ENCODE results near the gene SMAD5. TPM values are rescaled to one million over a fixed set of nuclear protein-coding genes. Genes with fewer than 3 reads are reported as not detected.

Gene SMAD5
- total RNA-seq, 1 donor = 16.5 TPM

GRCh38 chr5:136157514-136157913 lies 24.9 kb downstream of the SMAD5 start:
- Histone ChIP-seq H3K4me3 (ENCODE audit: low read length) (no peak overlapping the region), H3K9me3 (ENCODE audit: low read depth, low read length) (no peaks in the 10 kb centered on the region), H3K27me3 (ENCODE audit: insufficient read depth, low read length) (no peaks in the 10 kb centered on the region), H3K4me1 (ENCODE audit: insufficient read depth, low read length) (no peaks in the 10 kb centered on the region)

- H3K27me3 ChIP-seq (ENCODE audit: insufficient read depth, low read length) = no peaks in the 10 kb centered on the region
- H3K9me3 ChIP-seq (ENCODE audit: low read depth, low read length) = no peaks in the 10 kb centered on the region
- no peaks in the 10 kb centered on the region for H3K4me1 ChIP-seq (ENCODE audit: insufficient read depth, low read length)
- no peak overlapping the region for H3K4me3 ChIP-seq (ENCODE audit: low read length)
Observed at GRCh38 chr5:136159457-136159856, 26.8 kb downstream of the SMAD5 start.

DNA sequence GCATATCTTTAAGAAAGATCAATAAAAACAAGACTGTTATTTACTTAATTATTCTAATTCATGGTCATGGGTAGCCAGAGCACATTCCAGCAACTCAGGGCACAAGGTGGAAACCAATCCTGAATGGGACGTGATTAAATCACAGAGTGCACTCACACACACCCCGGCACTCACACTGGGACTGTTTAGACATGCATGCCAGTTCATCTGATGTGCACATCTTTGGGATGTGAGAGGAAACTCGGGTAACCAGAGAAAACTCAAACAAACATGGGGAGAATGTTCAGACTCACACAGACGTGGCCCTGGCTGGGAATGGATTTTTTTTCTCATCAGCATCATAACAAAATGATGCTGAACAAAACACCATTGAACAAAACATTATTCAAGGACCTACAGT lies 29.4 kb downstream of the SMAD5 start:
- Histone ChIP-seq H3K4me1 (ENCODE audit: insufficient read depth, low read length) (no peaks in the 10 kb centered on the region), H3K9me3 (ENCODE audit: low read depth, low read length) (no peaks in the 10 kb centered on the region), H3K4me3 (ENCODE audit: low read length) (no peak overlapping the region), H3K27me3 (ENCODE audit: insufficient read depth, low read length) (no peaks in the 10 kb centered on the region)

GRCh38 chr5:136164226-136164625 lies 31.6 kb downstream of the SMAD5 start:
- H3K9me3 ChIP-seq (ENCODE audit: low read depth, low read length) = no peaks in the 10 kb centered on the region
- H3K27me3 ChIP-seq (ENCODE audit: insufficient read depth, low read length) = no peaks in the 10 kb centered on the region
- H3K4me3 ChIP-seq (ENCODE audit: low read length) = no peak overlapping the region
- H3K4me1 ChIP-seq (ENCODE audit: insufficient read depth, low read length) = no peaks in the 10 kb centered on the region

DNA sequence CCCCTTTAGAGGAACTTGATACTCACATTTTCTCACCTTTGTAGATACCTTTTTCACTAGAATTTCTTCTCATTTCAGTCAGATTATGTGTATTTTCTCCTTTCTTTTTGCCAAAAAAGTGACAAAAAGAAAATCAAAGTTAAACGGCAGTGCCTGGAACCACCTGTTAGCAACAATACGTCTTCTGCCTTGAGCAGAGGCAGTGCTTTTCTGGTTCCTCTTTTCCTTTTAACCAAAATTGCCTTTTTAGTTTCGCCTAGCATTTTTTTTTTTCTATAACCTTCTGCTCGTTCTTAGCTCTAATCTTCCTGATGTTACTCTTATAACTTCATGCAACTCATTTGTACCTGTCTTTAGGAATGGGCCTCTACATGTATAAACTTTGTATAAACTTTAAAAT lies 34.3 kb downstream of the SMAD5 start:
- Histone ChIP-seq H3K9me3 (ENCODE audit: low read depth, low read length) (no peaks in the 10 kb centered on the region), H3K27me3 (ENCODE audit: insufficient read depth, low read length) (no peaks in the 10 kb centered on the region), H3K4me1 (ENCODE audit: insufficient read depth, low read length) (no peaks in the 10 kb centered on the region), H3K4me3 (ENCODE audit: low read length) (no peak overlapping the region)

- Histone ChIP-seq H3K27me3 (ENCODE audit: insufficient read depth, low read length) (no peaks in the 10 kb centered on the region), H3K4me1 (ENCODE audit: insufficient read depth, low read length) (no peaks in the 10 kb centered on the region), H3K9me3 (ENCODE audit: low read depth, low read length) (no peaks in the 10 kb centered on the region), H3K4me3 (ENCODE audit: low read length) (no peak overlapping the region)
Observed at GRCh38 chr5:136169218-136169617, 36.6 kb downstream of the SMAD5 start.

DNA sequence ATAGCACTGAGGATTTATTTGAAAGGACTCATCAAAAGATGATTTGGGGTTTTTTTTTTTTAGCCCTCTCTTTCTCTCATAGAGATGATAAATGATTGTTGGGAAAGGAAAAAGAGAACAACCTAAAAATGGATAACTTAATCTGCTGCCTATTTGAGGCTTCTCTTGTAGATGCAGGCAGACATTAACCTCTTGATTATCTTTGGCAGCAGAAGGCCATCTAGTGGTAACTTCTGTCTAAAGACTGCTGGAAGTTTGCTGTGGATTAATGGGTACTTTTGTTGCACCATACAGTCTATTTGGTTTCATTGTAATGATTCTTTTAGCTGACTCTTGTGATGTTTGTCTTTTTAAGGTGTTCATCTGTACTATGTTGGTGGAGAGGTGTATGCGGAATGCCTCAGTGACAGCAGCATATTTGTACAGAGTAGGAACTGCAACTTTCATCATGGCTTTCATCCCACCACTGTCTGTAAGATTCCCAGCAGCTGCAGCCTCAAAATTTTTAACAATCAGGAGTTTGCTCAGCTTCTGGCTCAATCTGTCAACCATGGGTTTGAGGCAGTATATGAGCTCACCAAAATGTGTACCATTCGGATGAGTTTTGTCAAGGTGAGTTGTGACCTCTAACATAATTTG lies 41.5 kb downstream of the SMAD5 start:
- H3K4me1 ChIP-seq (ENCODE audit: insufficient read depth, low read length) = no peaks in the 10 kb centered on the region
- no peaks in the 10 kb centered on the region for H3K27me3 ChIP-seq (ENCODE audit: insufficient read depth, low read length)
- no peak overlapping the region for H3K4me3 ChIP-seq (ENCODE audit: low read length)
- H3K9me3 ChIP-seq (ENCODE audit: low read depth, low read length) = no peaks in the 10 kb centered on the region

DNA sequence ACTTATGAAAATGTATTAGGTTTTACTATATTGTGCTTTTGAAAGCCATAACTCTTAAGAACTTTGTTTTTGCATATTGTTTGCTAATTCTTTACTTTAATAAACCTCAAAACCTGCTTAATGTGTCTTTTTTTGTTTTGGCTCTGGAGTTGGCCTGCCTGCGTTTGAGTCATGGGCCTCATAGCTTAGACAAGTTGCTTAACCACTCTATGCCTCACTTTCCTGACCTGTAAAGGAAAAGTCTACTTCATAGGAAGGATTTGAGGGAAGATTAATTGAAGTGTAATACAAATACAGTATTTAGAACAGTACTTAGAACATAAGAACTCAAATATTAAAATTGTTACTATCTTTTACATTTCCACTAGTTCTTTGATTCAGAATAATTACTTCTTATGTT lies 50.0 kb downstream of the SMAD5 start:
- H3K4me1 ChIP-seq (ENCODE audit: insufficient read depth, low read length) = no peaks in the 10 kb centered on the region
- H3K4me3 ChIP-seq (ENCODE audit: low read length) = no peak overlapping the region
- no peaks in the 10 kb centered on the region for H3K9me3 ChIP-seq (ENCODE audit: low read depth, low read length)
- H3K27me3 ChIP-seq (ENCODE audit: insufficient read depth, low read length) = no peaks in the 10 kb centered on the region

DNA sequence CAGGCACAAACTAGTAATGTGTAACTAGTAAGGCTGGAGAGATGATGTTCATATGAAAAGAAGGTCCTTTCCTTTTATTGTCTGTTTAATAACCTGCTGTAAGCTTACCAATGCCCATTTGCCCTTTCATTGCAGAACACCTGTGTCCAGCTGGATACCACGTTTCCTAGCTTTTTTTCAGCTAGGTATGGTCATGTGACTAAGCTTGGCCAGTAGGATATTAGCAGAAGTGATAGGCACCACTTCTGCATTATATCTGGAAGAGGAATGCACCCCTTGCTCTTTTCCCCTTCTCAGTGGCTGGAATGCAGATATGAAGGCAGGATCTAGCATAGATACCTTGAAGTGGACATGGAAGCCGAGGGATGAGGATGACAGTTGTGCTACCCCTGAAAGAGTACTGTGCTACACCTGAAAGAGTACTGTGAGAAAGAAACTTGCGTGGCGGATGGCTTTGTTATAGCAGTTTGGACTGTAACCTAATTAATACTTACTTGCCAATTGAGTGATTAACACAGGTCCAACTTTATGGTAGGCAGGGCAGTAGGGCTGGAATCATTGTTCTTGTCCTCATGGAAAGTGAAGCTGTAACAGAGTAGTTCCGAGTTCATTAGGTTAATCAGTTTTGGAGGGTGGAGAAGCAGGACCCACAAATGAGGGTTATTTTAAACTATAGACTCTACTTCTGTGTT lies 53.5 kb downstream of the SMAD5 start:
- Histone ChIP-seq H3K4me3 (ENCODE audit: low read length) (no peak overlapping the region), H3K9me3 (ENCODE audit: low read depth, low read length) (no peaks in the 10 kb centered on the region), H3K4me1 (ENCODE audit: insufficient read depth, low read length) (no peaks in the 10 kb centered on the region), H3K27me3 (ENCODE audit: insufficient read depth, low read length) (peaks cover 12% of the 10 kb centered on the region)

GRCh38 chr5:136186796-136187195 lies 54.2 kb downstream of the SMAD5 start:
- no peaks in the 10 kb centered on the region for H3K4me1 ChIP-seq (ENCODE audit: insufficient read depth, low read length)
- no peaks in the 10 kb centered on the region for H3K9me3 ChIP-seq (ENCODE audit: low read depth, low read length)
- H3K4me3 ChIP-seq (ENCODE audit: low read length) = no peak overlapping the region
- peaks cover 18% of the 10 kb centered on the region for H3K27me3 ChIP-seq (ENCODE audit: insufficient read depth, low read length)

DNA sequence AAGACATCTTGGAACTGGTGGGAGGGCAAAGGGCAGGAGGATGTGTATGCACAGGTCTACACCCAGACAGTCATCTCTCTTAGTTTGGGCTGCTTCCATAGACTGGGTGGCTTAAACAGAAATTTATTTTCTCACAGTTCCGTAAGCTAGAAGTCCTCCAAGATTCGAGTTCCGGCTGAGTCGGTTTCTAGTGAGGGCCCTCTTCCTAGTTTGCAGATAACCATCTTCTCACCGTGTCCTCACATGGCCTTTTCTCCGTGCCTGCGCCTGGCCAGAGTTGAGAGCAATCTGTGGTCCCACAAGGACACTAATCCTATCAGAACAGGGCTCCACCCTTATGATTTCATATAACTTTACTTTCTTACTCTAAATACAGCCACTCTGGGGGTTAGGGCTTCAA lies 56.2 kb downstream of the SMAD5 start:
- Histone ChIP-seq H3K4me1 (ENCODE audit: insufficient read depth, low read length) (no peaks in the 10 kb centered on the region), H3K27me3 (ENCODE audit: insufficient read depth, low read length) (peaks cover 33% of the 10 kb centered on the region), H3K4me3 (ENCODE audit: low read length) (no peak overlapping the region), H3K9me3 (ENCODE audit: low read depth, low read length) (no peaks in the 10 kb centered on the region)

GRCh38 chr5:136190091-136190720 lies 57.6 kb downstream of the SMAD5 start:
- Histone ChIP-seq H3K27me3 (ENCODE audit: insufficient read depth, low read length) (peaks cover 41% of the 10 kb centered on the region), H3K4me1 (ENCODE audit: insufficient read depth, low read length) (no peaks in the 10 kb centered on the region), H3K4me3 (ENCODE audit: low read length) (no peak overlapping the region), H3K9me3 (ENCODE audit: low read depth, low read length) (no peaks in the 10 kb centered on the region)

DNA sequence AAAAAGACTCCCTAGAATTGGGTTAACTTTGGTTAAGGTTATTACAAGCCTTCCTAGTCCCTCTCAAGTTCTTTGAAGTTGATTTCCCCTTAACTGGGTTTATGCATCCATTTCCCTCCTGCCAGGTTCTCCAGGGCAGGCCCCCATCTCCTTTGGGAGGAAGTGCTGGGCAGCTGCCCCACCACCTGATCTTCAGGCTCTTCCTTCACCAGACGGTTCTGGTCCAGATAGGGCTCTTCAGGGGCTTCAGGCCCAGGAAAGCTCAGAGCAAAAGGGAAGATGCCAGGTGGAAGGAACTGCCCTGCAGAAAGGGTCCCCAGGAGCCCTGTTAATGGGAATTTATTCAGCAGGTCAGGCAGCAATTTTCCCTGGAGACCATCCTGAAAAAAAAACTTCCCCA lies 58.3 kb downstream of the SMAD5 start:
- H3K27me3 ChIP-seq (ENCODE audit: insufficient read depth, low read length) = peaks cover 41% of the 10 kb centered on the region
- no peaks in the 10 kb centered on the region for H3K9me3 ChIP-seq (ENCODE audit: low read depth, low read length)

GRCh38 chr5:136191304-136192014 lies 58.8 kb downstream of the SMAD5 start:
- H3K4me3 ChIP-seq (ENCODE audit: low read length) = no peak overlapping the region
- peaks cover 41% of the 10 kb centered on the region for H3K27me3 ChIP-seq (ENCODE audit: insufficient read depth, low read length)
- no peaks in the 10 kb centered on the region for H3K9me3 ChIP-seq (ENCODE audit: low read depth, low read length)
- no peaks in the 10 kb centered on the region for H3K4me1 ChIP-seq (ENCODE audit: insufficient read depth, low read length)

More for the DNA sequence above, 58.3 kb downstream of the SMAD5 start:
- Histone ChIP-seq H3K4me1 (ENCODE audit: insufficient read depth, low read length) (no peaks in the 10 kb centered on the region), H3K4me3 (ENCODE audit: low read length) (no peak overlapping the region)

- Histone ChIP-seq H3K27me3 (ENCODE audit: insufficient read depth, low read length) (peaks cover 41% of the 10 kb centered on the region), H3K9me3 (ENCODE audit: low read depth, low read length) (no peaks in the 10 kb centered on the region), H3K4me3 (ENCODE audit: low read length) (no peak overlapping the region), H3K4me1 (ENCODE audit: insufficient read depth, low read length) (no peaks in the 10 kb centered on the region)
Observed at GRCh38 chr5:136192015-136192525, 59.4 kb downstream of the SMAD5 start.
